Sigmoid colon (tissue), 7 donors: ENCODE results near the gene STN1. TPM values are rescaled to one million over a fixed set of nuclear protein-coding genes. Genes with fewer than 3 reads are reported as not detected.

Experiments
- DNase-seq: peaks from one replicate; pipeline ENCODE4 v3.0.0-alpha.2; 2019
- H3K27ac ChIP-seq, 4 donors: fragments of 200-600 bp; sonication (generic); one replicate each; pipeline ENCODE4 v1.5.1; 2016 to 2019; ENCODE audit warnings: mild to moderate bottlenecking in 1 of 4
- H3K27me3 ChIP-seq, 3 donors: fragments of 200-600 bp; sonication (generic); one replicate each; pipeline ENCODE4 v1.5.1; 2019; ENCODE audit warnings: mild to moderate bottlenecking in 1 of 3
- H3K36me3 ChIP-seq, 4 donors: fragments of 200-600 bp; sonication (generic); one replicate each; pipeline ENCODE4 v1.5.1; 2016 to 2019
- H3K4me1 ChIP-seq, 4 donors: fragments of 200-600 bp; sonication (generic); one replicate each; pipeline ENCODE4 v1.5.1; 2017 to 2019
- H3K4me3 ChIP-seq, 4 donors: fragments of 200-600 bp; sonication (generic); one replicate each; pipeline ENCODE4 v1.5.1; 2017 to 2019; ENCODE audit warnings: mild to moderate bottlenecking in 2 of 4, moderate library complexity in 1 of 4
- H3K9me3 ChIP-seq, 4 donors: fragments of 200-600 bp in 3 of 4; sonication (generic) in 3 of 4; one replicate each; pipeline versions ENCODE4 v1.5.1 to v1.6.1; 2013 to 2019
- EP300 ChIP-seq, 4 donors: sonication (generic); formaldehyde crosslinking; IDR thresholded peaks; one replicate each; pipeline ENCODE4 v1.6.1; 2017; ENCODE audit warnings: antibody characterized with exemption in 4 of 4
- POLR2A ChIP-seq, 2 donors: fragments of 450-650 bp; IDR thresholded peaks; one replicate each; pipeline ENCODE4 v1.6.1; 2016; ENCODE audit warnings: antibody characterized with exemption in 2 of 2, mild to moderate bottlenecking in 2 of 2, moderate library complexity in 2 of 2
- POLR2AphosphoS5 ChIP-seq, 4 donors: sonication (generic); formaldehyde crosslinking; IDR thresholded peaks; one replicate each; pipeline ENCODE4 v1.6.1; 2017; ENCODE audit warnings: antibody characterized with exemption in 4 of 4
- WGBS, 2 donors: extraction: QIAGEN DNeasy Blood & Tissue Kit; methylation state at CpG; one replicate each; pipeline ENCODE4 v1.1.7; 2013; 5-methylcytosine and 5-hydroxymethylcytosine counted together
- intact Hi-C: fragments of 100-400 bp; cut with DNase I; formaldehyde crosslinking; loops from one replicate; pipeline ENCODE4 v1.15.1; 2023
- polyA plus RNA-seq, 3 donors: library from polyadenylated mRNA; stranded (reverse); fragments of 200-250 nt; gene quantifications; one replicate each; pipeline ENCODE4 v1.2.3, GENCODE V29; 2013
- total RNA-seq, 4 donors: library from RNA; depleted of rRNA; stranded (reverse); fragments of >200 nt; gene quantifications; one replicate each; pipeline ENCODE4 v1.1.0, GENCODE V29; 2016
- TF ChIP-seq, protein P1 (sequence below), 4 experiments: fragments of 450-650 bp in 3 of 4; fragments of 200-600 bp in 1 of 4; IDR thresholded peaks; one replicate each; pipeline ENCODE4 v1.5.1; 2016 to 2019; ENCODE audit warnings: antibody characterized with exemption in 4 of 4, mild to moderate bottlenecking in 3 of 4, moderate library complexity in 2 of 4
- donor health status: healthy with polysubstance abuse.
- donor health status: Bipolar disorder and iron deficiency.
- donor health status: healthy.

Gene STN1
- total and polyA plus RNA-seq, 7 donors: 16.0 to 27.7 (median 22.4) TPM

DNA sequence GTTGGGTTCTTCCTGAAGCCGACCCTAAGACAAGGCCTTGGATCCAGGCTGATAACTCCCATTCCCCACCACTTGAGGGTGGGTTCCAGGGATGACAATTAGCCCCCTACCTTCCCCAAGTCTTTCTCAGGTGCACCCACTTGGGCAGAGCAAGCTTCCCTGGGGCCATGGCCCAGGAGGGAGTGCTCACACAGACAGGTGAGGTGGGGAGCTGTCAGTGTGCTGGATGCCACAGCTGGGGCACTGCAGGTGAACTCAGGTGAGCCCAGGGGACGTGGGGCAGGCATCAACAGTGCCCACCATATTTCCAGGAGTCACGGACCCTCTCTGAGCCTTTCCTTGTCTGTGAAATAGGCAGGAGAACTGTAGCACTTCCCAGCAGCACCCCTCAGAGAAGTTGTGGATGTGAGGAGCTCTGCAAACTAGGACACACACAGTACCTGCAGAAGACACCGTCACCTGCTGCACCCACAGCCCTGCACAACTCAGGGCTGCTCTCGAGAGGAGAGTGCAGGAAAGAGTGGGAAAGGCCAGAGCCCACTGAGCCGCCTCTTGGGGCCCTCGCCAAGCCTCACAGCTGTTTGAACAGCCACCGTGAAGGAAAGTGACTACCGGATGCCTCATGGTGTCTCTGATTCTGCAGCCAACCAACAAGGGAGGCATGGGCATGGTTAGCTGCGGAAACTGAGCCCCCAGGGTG, 80.5 kb downstream of the STN1 start:
- TF ChIP-seq EP300 (IDR thresholded peaks at IDR 0.05) (no peak), POLR2AphosphoS5 (IDR thresholded peaks at IDR 0.05) (no peak), POLR2A (IDR thresholded peaks at IDR 0.05) (no peak)
- TF ChIP-seq, protein P1, sequence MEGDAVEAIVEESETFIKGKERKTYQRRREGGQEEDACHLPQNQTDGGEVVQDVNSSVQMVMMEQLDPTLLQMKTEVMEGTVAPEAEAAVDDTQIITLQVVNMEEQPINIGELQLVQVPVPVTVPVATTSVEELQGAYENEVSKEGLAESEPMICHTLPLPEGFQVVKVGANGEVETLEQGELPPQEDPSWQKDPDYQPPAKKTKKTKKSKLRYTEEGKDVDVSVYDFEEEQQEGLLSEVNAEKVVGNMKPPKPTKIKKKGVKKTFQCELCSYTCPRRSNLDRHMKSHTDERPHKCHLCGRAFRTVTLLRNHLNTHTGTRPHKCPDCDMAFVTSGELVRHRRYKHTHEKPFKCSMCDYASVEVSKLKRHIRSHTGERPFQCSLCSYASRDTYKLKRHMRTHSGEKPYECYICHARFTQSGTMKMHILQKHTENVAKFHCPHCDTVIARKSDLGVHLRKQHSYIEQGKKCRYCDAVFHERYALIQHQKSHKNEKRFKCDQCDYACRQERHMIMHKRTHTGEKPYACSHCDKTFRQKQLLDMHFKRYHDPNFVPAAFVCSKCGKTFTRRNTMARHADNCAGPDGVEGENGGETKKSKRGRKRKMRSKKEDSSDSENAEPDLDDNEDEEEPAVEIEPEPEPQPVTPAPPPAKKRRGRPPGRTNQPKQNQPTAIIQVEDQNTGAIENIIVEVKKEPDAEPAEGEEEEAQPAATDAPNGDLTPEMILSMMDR (IDR thresholded peaks at IDR 0.05): no peak
- H3K9me3 ChIP-seq: no peaks in the 10 kb centered on the region
- 62 to 71% methylated on average over 10 of the region's 10 CpGs for WGBS, 2 donors
- no peak overlapping the region for H3K4me3 ChIP-seq
- peaks cover 0 to 46% (median 38%) of the 10 kb centered on the region in 4 donors for H3K4me1 ChIP-seq
- peak; percentile 47 for DNase-seq
- intact Hi-C loops: no loop called here
- H3K27ac ChIP-seq: no peak overlapping the region
- no peaks in the 10 kb centered on the region for H3K27me3 ChIP-seq
- no peaks in the 10 kb centered on the region for H3K36me3 ChIP-seq

DNA sequence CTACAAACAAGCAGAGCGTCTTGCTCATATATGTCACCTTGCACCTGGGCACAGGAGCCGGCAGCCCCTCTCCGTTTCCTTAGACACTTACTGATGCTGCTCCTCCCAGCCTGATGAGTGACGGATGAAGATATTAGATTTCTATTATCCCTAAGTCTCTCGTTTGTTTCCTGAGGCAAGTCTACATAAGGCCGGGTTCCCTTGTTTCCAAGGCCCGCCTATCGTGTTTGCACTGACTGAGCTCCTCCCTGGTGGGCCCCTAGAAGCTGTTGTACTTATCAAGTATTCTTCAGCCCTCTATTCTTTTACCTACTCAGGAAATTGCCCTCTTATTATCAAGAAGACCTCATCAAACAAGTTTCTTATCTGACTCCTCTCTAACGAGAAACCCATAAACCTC, 81.1 kb downstream of the STN1 start:
- H3K4me1 ChIP-seq: peaks cover 0 to 46% (median 38%) of the 10 kb centered on the region in 4 donors
- H3K27ac ChIP-seq: no peak overlapping the region
- no peaks in the 10 kb centered on the region for H3K36me3 ChIP-seq
- DNase-seq: peak; percentile 17
- TF ChIP-seq EP300 (IDR thresholded peaks at IDR 0.05): no peak
- TF ChIP-seq, protein P1 (IDR thresholded peaks at IDR 0.05): no peak
- TF ChIP-seq POLR2AphosphoS5 (IDR thresholded peaks at IDR 0.05): no peak
- no peak for TF ChIP-seq POLR2A (IDR thresholded peaks at IDR 0.05)
- 19 to 63% methylated on average over 9 of the region's 9 CpGs for whole genome bisulfite sequencing, 2 donors
- no peaks in the 10 kb centered on the region for H3K27me3 ChIP-seq
- no peak overlapping the region for H3K4me3 ChIP-seq
- intact Hi-C loops: no loop called here
- H3K9me3 ChIP-seq: no peaks in the 10 kb centered on the region

DNA sequence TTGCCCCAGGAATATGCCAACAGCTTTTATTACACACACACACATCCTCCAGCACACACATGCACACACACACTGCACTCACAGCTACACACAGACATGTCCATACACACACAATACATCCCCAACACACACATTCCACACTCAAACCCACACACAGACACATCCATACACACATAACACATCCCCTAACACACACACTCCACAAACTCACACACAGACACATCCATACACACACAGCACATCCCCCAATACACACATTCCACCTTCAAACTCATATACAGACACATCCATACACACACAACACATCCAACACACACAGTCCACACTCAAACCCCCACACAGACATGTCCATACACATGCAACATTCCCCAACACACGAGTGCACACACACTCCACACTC, 81.7 kb downstream of the STN1 start:
- Histone ChIP-seq H3K4me3 (no peak overlapping the region), H3K4me1 (peaks cover 0 to 46% (median 38%) of the 10 kb centered on the region in 4 donors), H3K27ac (peak overlapping the region in 1 of 4 donors; percentile 40), H3K36me3 (no peaks in the 10 kb centered on the region), H3K27me3 (no peaks in the 10 kb centered on the region), H3K9me3 (no peaks in the 10 kb centered on the region)
- 18 to 69% methylated on average over 1 of the region's 1 CpG for WGBS, 2 donors
- peak; percentile 11 for DNase-seq
- TF ChIP-seq POLR2AphosphoS5 (IDR thresholded peaks at IDR 0.05) (no peak), POLR2A (IDR thresholded peaks at IDR 0.05) (no peak), EP300 (IDR thresholded peaks at IDR 0.05) (no peak)
- TF ChIP-seq, protein P1 (IDR thresholded peaks at IDR 0.05): no peak
- intact Hi-C loops: no loop called here

- peak; percentile 93 for DNase-seq
Measured at GRCh38 chr10:103835096-103836050, 82.6 kb downstream of the STN1 start.

More at GRCh38 chr10:103835096-103836050, 82.6 kb downstream of the STN1 start:
- Histone ChIP-seq H3K36me3 (no peaks in the 10 kb centered on the region), H3K27ac (peak overlapping the region; percentile 34 to 62 (median 46)), H3K9me3 (no peaks in the 10 kb centered on the region), H3K4me1 (peaks cover 0 to 46% (median 38%) of the 10 kb centered on the region in 4 donors), H3K4me3 (no peak overlapping the region), H3K27me3 (no peaks in the 10 kb centered on the region)
- TF ChIP-seq EP300 (IDR thresholded peaks at IDR 0.05) (peak in 2 of 4 donors; percentile 59 to 67), POLR2AphosphoS5 (IDR thresholded peaks at IDR 0.05) (peak in 3 of 4 donors; percentile 55 to 74 (median 60))
- TF ChIP-seq, protein P1 (IDR thresholded peaks at IDR 0.05): no peak
- intact Hi-C loops: no loop called here
- 63% methylated on average over 20 of the region's 20 CpGs for WGBS, 2 donors
